Heart left ventricle (tissue), 13 donors: Measurements from ENCODE around the gene DTNB.

Experiments used
- CTCF ChIP-seq, 12 donors: fragments of 200-600 bp; sonication (generic) in 4 of 12; IDR thresholded peaks; one replicate each; pipeline versions ENCODE4 v1.5.0 to v1.8.0; 2018 to 2022; ENCODE audit warnings: antibody characterized with exemption in 12 of 12, mild to moderate bottlenecking in 5 of 12
- POLR2A ChIP-seq, 2 donors: fragments of 450-650 bp; IDR thresholded peaks; one replicate each; pipeline ENCODE4 v1.6.1; 2017; ENCODE audit warnings: antibody characterized with exemption in 2 of 2, mild to moderate bottlenecking in 2 of 2, moderate library complexity in 2 of 2
- donor health status: ischemic (EF 13 %, LVEDD 7.1; RV severe dilation, severe dysfunction).
- donor health status: DM: no; HTN: yes; CAD: no.
- donor health status: DM: no; HTN: no; CAD: no.
- donor health status: ischemic (EF 25% LVEDD 6.9; RV normal size, moderate dysfunction).
- donor health status: ischemic (EF 25% LVEDD 5.7; RV mildly dilated, moderate dysfunction).
- donor health status: ischemic (EF 35%, LVEDD 5.7; RV mildly dilated, moderate dysfunction).
- donor health status: nonischemic (EF 11% LVEDD 7.7; RV severe dilation, severe dysfunction).
- donor health status: DM: yes; HTN: yes; CAD: no.
- donor health status: PGD.
- donor health status: ischemic (EF 29% LVEDD 5.4; RV normal size, mild dysfunction).
- donor health status: nonischemic (EF 23%, LVEDD 6.1; RV moderate dilation, normal function).

DNA sequence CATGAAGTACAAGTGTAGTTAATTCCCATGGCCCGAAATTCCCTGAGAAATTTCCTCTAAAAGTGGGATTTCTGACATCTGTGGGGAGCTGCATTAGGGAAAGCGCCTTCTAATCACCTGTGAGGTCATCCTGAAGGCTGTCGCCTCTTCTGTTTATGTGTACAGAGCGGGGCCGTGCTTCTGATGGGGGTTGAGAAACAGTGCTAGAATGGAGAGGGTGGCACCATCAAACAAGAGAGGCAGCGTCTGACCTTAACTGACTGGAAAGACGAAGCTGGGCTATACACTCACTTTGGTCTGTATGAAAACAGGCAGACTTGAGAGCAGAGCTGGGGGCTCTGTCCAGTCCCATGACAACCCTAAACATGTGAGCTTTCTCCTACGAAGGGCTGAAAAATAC is 287.5 kb downstream of the DTNB start:
- TF ChIP-seq CTCF (IDR thresholded peaks at IDR 0.05) (no peak), POLR2A (IDR thresholded peaks at IDR 0.05) (no peak)
